Kidney epithelial cell (primary cell): ENCODE measurements around the gene R3HDM4. TPM values are rescaled to one million over a fixed set of nuclear protein-coding genes. Genes with fewer than 3 reads are reported as not detected.

Experiments
- DNase-seq: peaks from one replicate; pipeline ENCODE4 v3.0.0-alpha.2; 2010; ENCODE audit warnings: low read depth
- H3K27me3 ChIP-seq: 2 replicates; pipeline ENCODE4 v1.6.0; 2011; ENCODE audit warnings: low read length; ENCODE audit not compliant: control insufficient read depth, insufficient read depth
- H3K36me3 ChIP-seq: 2 replicates; pipeline ENCODE4 v1.5.1; 2011; ENCODE audit warnings: low read length; ENCODE audit not compliant: control insufficient read depth, insufficient read depth
- H3K4me3 ChIP-seq: 2 replicates; pipeline ENCODE4 v1.5.1; 2011; ENCODE audit warnings: low read depth, mild to moderate bottlenecking, control low read depth, low read length
- CTCF ChIP-seq: IDR thresholded peaks from 2 replicates; pipeline ENCODE4 v1.5.1; 2011; ENCODE audit warnings: mild to moderate bottlenecking, moderate library complexity, low read length, control low read depth, inconsistent platforms; ENCODE audit not compliant: insufficient read depth, poor library complexity, severe bottlenecking
- total RNA-seq: library from RNA; depleted of rRNA; stranded (reverse); fragments of >200 nt; gene quantifications from 2 replicates; pipeline ENCODE4 v1.2.3, GENCODE V29; 2015

R3HDM4 gene
- total RNA-seq, 1 donor from 2014 or later: 61.5 TPM

- Histone ChIP-seq H3K4me3 (no peak overlapping the region), H3K36me3 (no peaks in the 10 kb centered on the region), H3K27me3 (no peaks in the 10 kb centered on the region)
- no peak for DNase-seq
- TF ChIP-seq CTCF: no peak
Observed at GRCh38 chr19:888581-889385, 24.2 kb downstream of the R3HDM4 start.

- Histone ChIP-seq H3K36me3 (no peaks in the 10 kb centered on the region), H3K4me3 (no peak overlapping the region), H3K27me3 (no peaks in the 10 kb centered on the region)
- no peak for TF ChIP-seq CTCF
- DNase-seq: no peak
Observed at GRCh38 chr19:887599-887998, 25.4 kb downstream of the R3HDM4 start.

- no peaks in the 10 kb centered on the region for H3K36me3 ChIP-seq
Observed at GRCh38 chr19:887072-887471, 25.9 kb downstream of the R3HDM4 start.

GRCh38 chr19:885536-886224 is 27.3 kb downstream of the R3HDM4 start:
- no peaks in the 10 kb centered on the region for H3K36me3 ChIP-seq
- no peak for DNase-seq
- no peaks in the 10 kb centered on the region for H3K27me3 ChIP-seq
- TF ChIP-seq CTCF: no peak
- no peak overlapping the region for H3K4me3 ChIP-seq

More at GRCh38 chr19:887072-887471, 25.9 kb downstream of the R3HDM4 start:
- Histone ChIP-seq H3K27me3 (no peaks in the 10 kb centered on the region), H3K4me3 (no peak overlapping the region)
- TF ChIP-seq CTCF: no peak
- no peak for DNase-seq

GRCh38 chr19:884420-885211 is 28.4 kb downstream of the R3HDM4 start:
- Histone ChIP-seq H3K36me3 (no peaks in the 10 kb centered on the region), H3K4me3 (no peak overlapping the region), H3K27me3 (no peaks in the 10 kb centered on the region)
- TF ChIP-seq CTCF: no peak
- DNase-seq: no peak
